ENCODE data around the gene ASCC1.

DNA sequence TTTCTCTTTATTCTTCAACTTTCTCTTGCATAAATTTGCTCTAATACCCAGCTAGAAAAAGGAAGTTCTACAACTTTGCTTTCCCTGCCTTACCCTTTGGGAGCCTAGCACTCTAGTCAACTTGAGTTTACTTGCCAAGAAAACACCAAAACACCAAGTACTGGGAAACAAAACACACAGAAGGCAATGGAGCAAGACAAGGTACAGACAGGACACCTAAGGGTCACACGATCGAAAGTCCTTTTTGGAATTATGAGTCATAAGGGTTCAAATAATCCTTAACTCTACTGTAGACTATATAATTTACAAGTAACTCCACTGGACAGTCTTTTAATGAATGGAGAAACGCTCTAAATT lies 42.8 kb downstream of the ASCC1 start:
- TF ChIP-seq, protein P1, sequence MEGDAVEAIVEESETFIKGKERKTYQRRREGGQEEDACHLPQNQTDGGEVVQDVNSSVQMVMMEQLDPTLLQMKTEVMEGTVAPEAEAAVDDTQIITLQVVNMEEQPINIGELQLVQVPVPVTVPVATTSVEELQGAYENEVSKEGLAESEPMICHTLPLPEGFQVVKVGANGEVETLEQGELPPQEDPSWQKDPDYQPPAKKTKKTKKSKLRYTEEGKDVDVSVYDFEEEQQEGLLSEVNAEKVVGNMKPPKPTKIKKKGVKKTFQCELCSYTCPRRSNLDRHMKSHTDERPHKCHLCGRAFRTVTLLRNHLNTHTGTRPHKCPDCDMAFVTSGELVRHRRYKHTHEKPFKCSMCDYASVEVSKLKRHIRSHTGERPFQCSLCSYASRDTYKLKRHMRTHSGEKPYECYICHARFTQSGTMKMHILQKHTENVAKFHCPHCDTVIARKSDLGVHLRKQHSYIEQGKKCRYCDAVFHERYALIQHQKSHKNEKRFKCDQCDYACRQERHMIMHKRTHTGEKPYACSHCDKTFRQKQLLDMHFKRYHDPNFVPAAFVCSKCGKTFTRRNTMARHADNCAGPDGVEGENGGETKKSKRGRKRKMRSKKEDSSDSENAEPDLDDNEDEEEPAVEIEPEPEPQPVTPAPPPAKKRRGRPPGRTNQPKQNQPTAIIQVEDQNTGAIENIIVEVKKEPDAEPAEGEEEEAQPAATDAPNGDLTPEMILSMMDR (conservative IDR thresholded peaks at IDR 0.05): no peak
- TF ChIP-seq ZFX (IDR thresholded peaks at IDR 0.05): no peak
